GM18508 (cell line): Measurements from ENCODE around the gene FSD1L.

Experiments
- ATAC-seq: cut with Tn5 transposase; IDR thresholded peaks from one replicate; pipeline ENCODE4 v1.9.1; 2021; ENCODE audit warnings: moderate number of reproducible peaks; ENCODE audit not compliant: insufficient read depth, unreplicated experiment

The FSD1L gene

GRCh38 chr9:105447814-105448812, at the start of gene FSD1L:
TSS of gene FSD1L (plus strand) at chr9:105448034. CDS start at chr9:105448221, 187 bp downstream.
- ATAC-seq = peak; percentile 81

- ATAC-seq = no peak
Measured at GRCh38 chr9:105399117-105399516, 48.7 kb upstream of the FSD1L start.

- ATAC-seq = no peak
Measured at GRCh38 chr9:105401651-105402050, 46.2 kb upstream of the FSD1L start.

GRCh38 chr9:105403552-105404248, 44.1 kb upstream of the FSD1L start:
- ATAC-seq = no peak

GRCh38 chr9:105405514-105406131, 42.2 kb upstream of the FSD1L start:
- ATAC-seq = peak; percentile 96

- ATAC-seq = no peak
Measured at GRCh38 chr9:105406369-105406768, 41.5 kb upstream of the FSD1L start.

GRCh38 chr9:105413525-105413924, 34.3 kb upstream of the FSD1L start:
- no peak for ATAC-seq

GRCh38 chr9:105414947-105415661, 32.7 kb upstream of the FSD1L start:
- ATAC-seq = peak; percentile 56

- no peak for ATAC-seq
Measured at GRCh38 chr9:105415662-105415980, 32.2 kb upstream of the FSD1L start.

- peak; percentile 76 for ATAC-seq
Measured at GRCh38 chr9:105416840-105417239, 31.0 kb upstream of the FSD1L start.

GRCh38 chr9:105418588-105419500, 29.0 kb upstream of the FSD1L start:
- no peak for ATAC-seq

- no peak for ATAC-seq
Measured at GRCh38 chr9:105419816-105420597, 27.8 kb upstream of the FSD1L start.

- no peak for ATAC-seq
Measured at GRCh38 chr9:105421154-105421553, 26.7 kb upstream of the FSD1L start.

- ATAC-seq = no peak
Measured at GRCh38 chr9:105421864-105422263, 26.0 kb upstream of the FSD1L start.

GRCh38 chr9:105425816-105426433, 21.9 kb upstream of the FSD1L start:
- ATAC-seq = peak; percentile 67

- no peak for ATAC-seq
Measured at GRCh38 chr9:105426657-105427056, 21.2 kb upstream of the FSD1L start.

GRCh38 chr9:105431424-105432246, 16.2 kb upstream of the FSD1L start:
- ATAC-seq = no peak
